HCT116 (cell line): ENCODE data around the gene MRAS. TPM values are rescaled to one million over a fixed set of nuclear protein-coding genes. Genes with fewer than 3 reads are reported as not detected.

ENCODE experiments used
- ATAC-seq: fragments of 200-7000 bp; cut with Tn5 transposase; 2 replicates; pipeline ENCODE4 v1.9.1; 2020; ENCODE audit warnings: mild to moderate bottlenecking, moderate library complexity
- BruUV-seq: library from RNA; stranded (reverse); fragments of 400-500 nt; replicated peaks from 2 replicates; lab custom pipeline; 2021; lab: Mats Ljungman, UMichigan
- CTCF ChIA-PET: fragments of 300-600 bp; sonication (Branson Sonifier 250); formaldehyde crosslinking; loops from one replicate; lab custom pipeline; 2021; ENCODE audit warnings: antibody characterized with exemption; lab: Charles Lee
- POLR2A ChIA-PET: fragments of 300-600, 350-600 bp; sonication (Branson Sonifier 250); formaldehyde crosslinking; loops from one replicate; lab custom pipeline; 2021; ENCODE audit warnings: antibody characterized with exemption; lab: Charles Lee
- RAD21 ChIA-PET, 2 experiments: fragments of 300-600 bp; sonication (Branson Sonifier 250); formaldehyde crosslinking; loops; one replicate each; lab custom pipeline; 2023; ENCODE audit warnings: low total read pairs in 2 of 2; ENCODE audit not compliant: uncharacterized antibody in 2 of 2, unreplicated experiment in 2 of 2, low non-redundant PET in 1 of 2; lab: Charles Lee
- DNase-seq: peaks from one replicate; pipeline ENCODE4 v3.0.0-alpha.2; 2010; ENCODE audit warnings: low read depth, low spot score
- H2AFZ ChIP-seq: fragments of 200-600 bp; shearing (Covaris generic), sonication (generic); 2 replicates; pipeline ENCODE4 v1.6.1; 2017; ENCODE audit warnings: low read depth, mixed run types, mixed read lengths, antibody characterized with exemption, low read length; ENCODE audit not compliant: poor library complexity, severe bottlenecking
- H3K27ac ChIP-seq: 2 replicates; pipeline ENCODE4 v1.5.1; 2012; ENCODE audit warnings: low read depth, low read length
- H3K27me3 ChIP-seq: fragments of 200-600 bp; sonication (generic); 2 replicates; pipeline ENCODE4 v1.6.1; 2016; ENCODE audit warnings: mixed run types, low read length, mixed read lengths; ENCODE audit not compliant: insufficient read depth
- H3K36me3 ChIP-seq, 2 experiments: fragments of 200-500 bp in 1 of 2; fragments of 200-600 bp in 1 of 2; sonication (Bioruptor generic) in 1 of 2; sonication (generic) in 1 of 2; 2 replicates each; pipeline versions ENCODE4 v1.5.1 to v1.6.1; 2014 to 2016; ENCODE audit warnings: low read length in 2 of 2, inconsistent platforms in 1 of 2, mixed read lengths in 1 of 2, mixed run types in 1 of 2; ENCODE audit not compliant: insufficient read depth in 2 of 2, control insufficient read depth in 1 of 2
- H3K4me1 ChIP-seq, 2 experiments: fragments of 200-600 bp in 1 of 2; sonication (generic) in 1 of 2; 2 replicates each; pipeline versions ENCODE4 v1.5.1 to v1.6.1; 2012 to 2017; ENCODE audit warnings: low read length in 2 of 2, inconsistent platforms in 1 of 2, mild to moderate bottlenecking in 1 of 2, mixed read lengths in 1 of 2, mixed run types in 1 of 2, moderate library complexity in 1 of 2; ENCODE audit not compliant: insufficient read depth in 2 of 2, control insufficient read depth in 1 of 2
- H3K4me2 ChIP-seq: fragments of 200-600 bp; sonication (generic); 2 replicates; pipeline ENCODE4 v1.6.1; 2017; ENCODE audit warnings: mixed run types, low read length, mixed read lengths
- H3K4me3 ChIP-seq, 2 experiments: fragments of 200-600 bp in 1 of 2; sonication (generic) in 1 of 2; replicated peaks in 1 of 2; 2 replicates each; pipeline ENCODE4 v1.5.1; 2011 to 2016; ENCODE audit warnings: low read length in 2 of 2, control low read depth in 1 of 2, low read depth in 1 of 2, mild to moderate bottlenecking in 1 of 2, mixed read lengths in 1 of 2, mixed run types in 1 of 2
- H3K79me2 ChIP-seq: fragments of 200-600 bp; sonication (generic); 2 replicates; pipeline ENCODE4 v1.6.1; 2017; ENCODE audit warnings: mild to moderate bottlenecking, mixed run types, low read length, moderate library complexity, mixed read lengths; ENCODE audit not compliant: insufficient read depth
- H3K9ac ChIP-seq: fragments of 200-600 bp; sonication (generic); 2 replicates; pipeline ENCODE4 v1.6.1; 2016; ENCODE audit warnings: low read length, mixed read lengths
- H3K9me2 ChIP-seq: fragments of 200-600 bp; sonication (generic), shearing (Covaris generic); 2 replicates; pipeline ENCODE4 v1.6.1; 2017; ENCODE audit warnings: mixed run types, mild to moderate bottlenecking, moderate library complexity; ENCODE audit not compliant: insufficient read depth
- H3K9me3 ChIP-seq, 2 experiments: fragments of 200-500 bp in 1 of 2; fragments of 200-600 bp in 1 of 2; sonication (Bioruptor generic) in 1 of 2; sonication (generic) in 1 of 2; 2 replicates each; pipeline ENCODE4 v1.6.1; 2014 to 2017; ENCODE audit warnings: low read length in 2 of 2, mixed read lengths in 2 of 2, inconsistent platforms in 1 of 2, low read depth in 1 of 2, mild to moderate bottlenecking in 1 of 2, mixed run types in 1 of 2, moderate library complexity in 1 of 2; ENCODE audit not compliant: control insufficient read depth in 1 of 2, insufficient read depth in 1 of 2
- H4K20me1 ChIP-seq: fragments of 200-600 bp; sonication (generic), shearing (Covaris generic); 2 replicates; pipeline ENCODE4 v1.6.1; 2017; ENCODE audit warnings: mixed run types, mild to moderate bottlenecking, moderate library complexity; ENCODE audit not compliant: insufficient read depth
- ATF3 ChIP-seq: IDR thresholded peaks from 2 replicates; pipeline ENCODE4 v1.6.1; 2012
- CBX3 ChIP-seq: IDR thresholded peaks from 2 replicates; pipeline ENCODE4 v1.6.1; 2012; ENCODE audit warnings: low read depth
- CEBPB ChIP-seq: IDR thresholded peaks from 2 replicates; pipeline ENCODE4 v1.6.1; 2012; ENCODE audit warnings: low read depth
- CTCF ChIP-seq, 3 experiments: fragments of 200-600 bp in 1 of 3; sonication (generic) in 1 of 3; IDR thresholded peaks in 2 of 3; conservative IDR thresholded peaks in 1 of 3; 2 replicates each; pipeline ENCODE4 v1.5.1; 2012 to 2017; ENCODE audit warnings: low read depth in 2 of 3, low read length in 2 of 3, antibody characterized with exemption in 1 of 3, borderline replicate concordance in 1 of 3, control low read depth in 1 of 3, mild to moderate bottlenecking in 1 of 3, mixed read lengths in 1 of 3, mixed run types in 1 of 3, moderate library complexity in 1 of 3; ENCODE audit not compliant: insufficient read depth in 1 of 3
- EGR1 ChIP-seq: IDR thresholded peaks from 2 replicates; pipeline ENCODE4 v1.6.1; 2012; ENCODE audit warnings: low read depth
- ELF1 ChIP-seq: IDR thresholded peaks from 2 replicates; pipeline ENCODE4 v1.6.1; 2012; ENCODE audit warnings: low read depth, borderline replicate concordance
- EZH2 ChIP-seq: fragments of 200-600 bp; sonication (generic); IDR thresholded peaks from 2 replicates; pipeline ENCODE4 v1.6.1; 2017; ENCODE audit warnings: antibody characterized with exemption, mixed run types
- FOSL1 ChIP-seq: IDR thresholded peaks from 2 replicates; pipeline ENCODE4 v1.6.1; 2012; ENCODE audit warnings: low read depth
- RAD21 ChIP-seq: IDR thresholded peaks from 2 replicates; pipeline ENCODE4 v1.6.1; 2012; ENCODE audit warnings: low read depth, mild to moderate bottlenecking
- SIN3A ChIP-seq: IDR thresholded peaks from 2 replicates; pipeline ENCODE4 v1.6.1; 2012; ENCODE audit warnings: low read depth
- ZBTB33 ChIP-seq: IDR thresholded peaks from 2 replicates; pipeline ENCODE4 v1.6.1; 2011; ENCODE audit warnings: mild to moderate bottlenecking, low read length, moderate library complexity; ENCODE audit not compliant: insufficient replicate concordance; ENCODE audit errors: extremely low read depth
- ZNF274 ChIP-seq: fragments of 200-500 bp; sonication (Bioruptor generic); IDR thresholded peaks from 2 replicates; pipeline ENCODE4 v1.6.1; 2014; ENCODE audit warnings: mild to moderate bottlenecking, low read depth, low read length, inconsistent platforms
- intact Hi-C: fragments of 100-400 bp; cut with micrococcal nuclease; formaldehyde crosslinking; loops from 2 replicates; pipeline ENCODE4 v1.10.0; 2022
- total RNA-seq: library from RNA; stranded (reverse); gene quantifications from one replicate; pipeline ENCODE4 v1.2.1, GENCODE V29; 2021; ENCODE audit not compliant: unreplicated experiment

Gene MRAS
- total RNA-seq, 1 experiment from 2014 or later, result 13.5 TPM

- H3K9me2 ChIP-seq, result no peaks in the 10 kb centered on the region
- no peak overlapping the region for H3K27ac ChIP-seq
- no peaks in the 10 kb centered on the region for H3K9me3 ChIP-seq
- H3K4me1 ChIP-seq, result peaks cover 21 to 26% of the 10 kb centered on the region in 2 experiments
- H3K4me2 ChIP-seq, result peak overlapping the region; percentile 79
- intact Hi-C loops, result no loop called here
- ChIA-PET POLR2A (no interaction called here), RAD21 (no interaction called here), CTCF (interaction anchor here (3.4 kb wide), 1 partner anchor 28 kb away, joined by 15 read pairs; no protein-coding TSS in a partner anchor)
- TF ChIP-seq FOSL1 (no peak), SIN3A (no peak), ZNF274 (no peak), ELF1 (no peak), CBX3 (no peak), EZH2 (no peak), EGR1 (no peak), CEBPB (no peak), CTCF (IDR thresholded peaks at IDR 0.05 in 2 of 3, conservative IDR thresholded peaks at IDR 0.05 in 1 of 3; ENCODE audit: borderline replicate concordance in 1 of 3, insufficient read depth in 1 of 3, low read depth in 2 of 3, low read length in 2 of 3) (no peak), ZBTB33 (no peak), RAD21 (no peak), ATF3 (no peak)
- no TSS peak for BruUV-seq
- ATAC-seq, result no peak
- no peaks in the 10 kb centered on the region for H3K27me3 ChIP-seq
- H3K79me2 ChIP-seq, result no peaks in the 10 kb centered on the region
- DNase-seq, result no peak
- H2AFZ ChIP-seq, result no peak overlapping the region
- no peaks in the 10 kb centered on the region for H4K20me1 ChIP-seq
- H3K36me3 ChIP-seq, result no peaks in the 10 kb centered on the region
- no peak overlapping the region for H3K4me3 ChIP-seq
- H3K9ac ChIP-seq, result 0 out of 2 replicates have a peak overlapping the region, but pooled peaks have one; percentile 57
These were observed 40.8 kb downstream of the MRAS start for GRCh38 chr3:138389144-138389601.
